Measurements from ENCODE around the gene APOA5.
"Not testable (repeated sequence)": the region's sequence is repeated elsewhere in the genome, so short reads cannot be mapped to it uniquely, and the experiment has no call there.

The APOA5 gene

GRCh38 chr11:116826751-116827431, 35.2 kb upstream of the APOA5 start:
- no peak for DNase-seq

GRCh38 chr11:116825854-116826750, 34.4 kb upstream of the APOA5 start:
- DNase-seq, result no peak

DNA sequence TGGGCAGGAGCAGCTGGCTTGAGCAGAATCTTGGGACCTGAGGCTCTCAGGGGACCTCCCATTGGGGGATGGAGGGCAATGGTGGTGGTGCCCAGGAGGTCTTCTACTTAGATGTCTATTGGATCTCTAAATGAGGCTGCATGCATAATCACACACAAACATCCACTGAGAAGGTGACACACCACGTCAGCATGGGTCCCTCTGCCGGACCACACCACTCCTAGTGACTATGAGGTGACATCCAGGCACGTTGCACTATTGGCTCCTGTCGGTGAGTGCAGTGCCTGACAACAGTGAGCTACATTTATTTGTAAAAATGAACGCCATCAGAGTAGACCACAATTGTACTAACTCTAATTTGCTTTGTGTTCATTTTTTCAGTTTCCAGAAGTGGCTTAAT, 33.8 kb upstream of the APOA5 start:
- DNase-seq, result no peak

- no peak for DNase-seq
Measured at GRCh38 chr11:116823031-116823843, 31.6 kb upstream of the APOA5 start, which contains the start of gene APOA4. Gene APOA4 (minus strand): TSS chr11:116823304. CDS start chr11:116823191, 113 bp downstream.

DNA sequence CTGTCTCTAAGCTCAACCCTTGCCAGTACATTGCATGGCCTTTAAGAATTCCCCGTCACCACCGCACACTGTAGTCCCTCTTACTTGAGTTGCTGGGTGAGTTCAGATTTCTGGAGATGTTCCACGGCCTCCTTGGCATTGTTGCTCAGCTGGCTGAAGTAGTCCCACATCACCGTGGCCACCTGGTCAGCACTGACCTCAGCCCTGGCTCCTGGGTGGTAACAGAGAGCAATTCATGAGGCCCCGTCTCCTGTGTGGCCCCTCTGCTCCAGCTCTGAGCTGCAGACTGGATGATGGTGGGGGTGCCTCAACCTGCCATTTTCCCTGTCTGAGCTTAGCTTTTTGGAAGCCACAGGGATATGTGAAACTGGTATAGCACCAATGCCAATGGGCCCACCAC, 30.9 kb upstream of the APOA5 start:
- no peak for DNase-seq

DNA sequence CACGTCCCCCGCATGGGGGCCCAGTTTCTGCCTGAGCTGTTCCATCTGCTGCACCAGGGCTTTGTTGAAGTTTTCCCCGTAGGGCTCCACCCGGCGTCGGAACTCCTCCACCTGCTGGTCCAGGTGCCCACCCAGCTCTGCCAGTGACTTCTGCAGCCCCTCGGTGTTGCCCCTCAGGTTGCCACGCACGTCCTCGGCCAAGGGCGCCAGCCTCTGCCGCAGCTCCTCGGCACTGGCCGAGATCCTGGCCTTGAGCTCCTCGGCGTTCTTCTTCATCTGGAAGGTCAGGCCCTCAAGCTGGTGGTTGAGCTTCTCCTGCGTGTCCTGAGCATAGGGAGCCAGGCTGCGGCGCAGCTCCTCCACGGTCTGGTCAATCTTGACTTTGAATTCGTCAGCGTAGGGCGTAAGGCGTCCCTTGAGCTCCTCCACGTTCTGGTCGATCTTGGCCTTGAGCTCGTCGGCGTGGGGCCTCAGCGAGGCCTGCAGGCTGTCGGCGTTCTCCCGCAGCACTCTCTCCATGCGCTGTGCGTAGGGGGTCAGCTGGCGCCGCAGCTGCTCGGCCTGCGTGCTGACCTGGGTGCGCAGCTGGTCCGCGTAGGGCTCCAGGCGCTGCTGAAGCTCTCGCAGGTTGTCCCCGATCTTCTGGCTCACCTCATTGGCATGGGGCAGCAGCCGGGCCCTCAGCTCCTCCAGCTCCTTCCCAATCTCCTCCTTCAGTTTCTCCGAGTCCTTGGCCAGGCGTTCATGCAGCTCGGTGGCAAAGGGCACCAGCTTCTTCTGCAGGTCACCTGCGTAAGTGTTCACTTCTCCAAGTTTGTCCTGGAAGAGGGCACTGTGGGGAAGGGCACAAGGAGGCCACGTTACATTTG, 29.6 kb upstream of the APOA5 start:
- no peak for DNase-seq

DNA sequence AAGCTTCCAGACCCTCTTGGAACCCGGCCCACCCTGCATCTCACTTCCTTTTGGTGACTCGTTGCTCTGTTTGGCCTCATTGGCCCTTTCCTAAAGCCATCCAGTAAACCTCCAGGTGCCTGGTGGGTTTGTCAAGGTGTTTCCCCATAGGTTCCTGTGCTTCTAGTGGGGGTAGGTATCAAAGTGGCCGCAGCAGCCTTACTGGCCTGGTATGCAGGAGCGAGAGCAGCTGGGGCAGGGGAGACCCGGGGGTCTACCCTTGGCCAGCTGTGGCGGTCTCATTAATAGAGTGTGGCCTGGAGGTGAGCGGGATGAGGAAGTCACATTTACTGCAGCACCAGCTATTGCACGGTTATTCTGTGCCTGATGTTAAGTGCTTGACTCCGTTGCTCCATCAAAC, 27.4 kb upstream of the APOA5 start:
- DNase-seq, result no peak

- no peak for DNase-seq
Measured at GRCh38 chr11:116814502-116814901, 22.8 kb upstream of the APOA5 start.

DNA sequence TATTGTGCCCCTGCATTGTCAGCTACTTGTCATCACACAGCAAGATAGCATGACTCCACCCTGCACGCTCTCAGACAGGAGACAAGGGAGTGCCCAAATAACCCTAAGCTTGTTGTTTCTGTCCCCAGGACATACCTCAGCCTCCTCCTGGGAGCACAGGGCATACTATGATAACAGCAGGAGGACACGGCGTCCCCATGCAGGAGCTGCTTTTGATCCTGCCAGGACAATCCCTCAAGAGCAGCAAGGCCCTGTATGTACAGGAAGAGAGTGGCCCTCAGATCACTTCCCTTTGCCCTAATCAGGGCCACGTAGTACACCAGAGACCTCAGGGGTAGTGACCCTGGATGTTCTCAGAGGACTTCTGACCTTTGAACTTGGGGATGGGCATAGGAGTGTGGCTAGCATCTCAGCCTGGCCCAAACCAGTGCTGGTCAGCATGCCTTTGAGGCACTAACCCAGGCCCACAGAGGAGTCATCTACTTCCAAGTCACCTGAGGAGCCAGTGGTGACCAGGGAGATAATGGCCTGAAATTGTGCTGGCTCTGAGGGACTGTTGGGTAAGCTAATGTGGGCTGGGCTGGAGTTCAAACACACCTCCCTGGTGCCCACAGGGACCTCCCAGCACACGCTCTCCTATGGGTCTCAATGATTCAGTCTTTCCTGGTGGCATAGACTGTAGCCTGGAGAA, 22.2 kb upstream of the APOA5 start:
- no peak for DNase-seq

GRCh38 chr11:116813170-116813569, 21.5 kb upstream of the APOA5 start:
- DNase-seq, result no peak

GRCh38 chr11:116812109-116812508, 20.4 kb upstream of the APOA5 start:
- DNase-seq, result no peak

DNA sequence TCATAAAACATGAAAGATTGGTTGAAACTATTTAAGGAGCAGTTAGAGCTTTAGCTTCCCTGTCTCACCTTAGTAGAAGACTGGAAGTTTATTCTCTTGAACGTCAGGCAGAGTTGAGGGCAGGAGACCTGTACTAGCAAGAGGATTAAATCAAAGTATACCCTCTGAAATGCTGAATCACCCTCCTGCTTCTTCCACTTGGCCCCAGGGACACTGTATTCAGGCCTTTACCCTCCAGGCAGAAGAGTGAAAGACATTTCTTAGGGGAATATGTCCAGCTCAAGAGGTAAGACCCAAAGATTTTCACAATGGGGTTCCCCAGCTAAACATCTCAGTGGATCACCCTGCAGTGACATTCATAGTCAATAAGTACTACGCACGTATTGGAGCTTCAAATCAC, 19.5 kb upstream of the APOA5 start:
- no peak for DNase-seq

GRCh38 chr11:116808262-116809175, 16.8 kb upstream of the APOA5 start:
- no peak for DNase-seq

- no peak for DNase-seq
Measured at GRCh38 chr11:116807601-116808261, 16.1 kb upstream of the APOA5 start.

GRCh38 chr11:116804001-116804400, 12.3 kb upstream of the APOA5 start:
- DNase-seq, result no peak

GRCh38 chr11:116801662-116802061, 10.0 kb upstream of the APOA5 start:
- not testable (repeated sequence) for DNase-seq

- no peak for DNase-seq
Measured at GRCh38 chr11:116800610-116801009, 8.9 kb upstream of the APOA5 start.

GRCh38 chr11:116798368-116798767, 6.7 kb upstream of the APOA5 start:
- DNase-seq, result no peak

- no peak for DNase-seq
Measured at GRCh38 chr11:116797816-116798215, 6.1 kb upstream of the APOA5 start.

- DNase-seq, result no peak
Measured at GRCh38 chr11:116796548-116796947, 4.9 kb upstream of the APOA5 start.

Data from NCI-H1436 treated with DMSO at 0.1 percent for 48 hours (cell line).